GM12874 (cell line): ENCODE measurements around the gene CMA1.

ENCODE experiments used
- CTCF ChIP-seq: IDR thresholded peaks from 2 replicates; pipeline ENCODE4 v1.5.1; 2011; ENCODE audit warnings: low read depth, mild to moderate bottlenecking, control low read depth, low read length, moderate library complexity; ENCODE audit not compliant: insufficient read depth

CMA1 gene

GRCh38 chr14:24465805-24466204 is 42.3 kb downstream of the CMA1 start:
- no peak for TF ChIP-seq CTCF

GRCh38 chr14:24465368-24465767 is 42.7 kb downstream of the CMA1 start:
- TF ChIP-seq CTCF, result no peak

GRCh38 chr14:24463884-24464785 is 43.9 kb downstream of the CMA1 start:
- no peak for TF ChIP-seq CTCF

- no peak for TF ChIP-seq CTCF
Measured at GRCh38 chr14:24463017-24463883, 44.8 kb downstream of the CMA1 start.

GRCh38 chr14:24461336-24461735 is 46.7 kb downstream of the CMA1 start:
- no peak for TF ChIP-seq CTCF

GRCh38 chr14:24459331-24459730 is 48.7 kb downstream of the CMA1 start:
- no peak for TF ChIP-seq CTCF

- no peak for TF ChIP-seq CTCF
Measured at GRCh38 chr14:24458736-24459135, 49.3 kb downstream of the CMA1 start.
